HEK293T (cell line): ENCODE measurements around the gene RAVER1.
"Not testable (repeated sequence)": the region's sequence is repeated elsewhere in the genome, so short reads cannot be mapped to it uniquely, and the experiment has no call there.

ENCODE experiments used
- ARNT ChIP-seq: fragments of 450-650 bp; IDR thresholded peaks from 2 replicates; pipeline ENCODE4 v1.6.1; 2017; ENCODE audit warnings: mild to moderate bottlenecking
- FOXM1 ChIP-seq: fragments of 450-650 bp; IDR thresholded peaks from 2 replicates; pipeline ENCODE4 v1.6.1; 2017; ENCODE audit warnings: mild to moderate bottlenecking, borderline replicate concordance
- SP1 ChIP-seq: fragments of 450-650 bp; IDR thresholded peaks from 2 replicates; pipeline ENCODE4 v1.6.1; 2017
- TARDBP ChIP-seq: fragments of 450-650 bp; IDR thresholded peaks from 2 replicates; pipeline ENCODE4 v1.6.1; 2016
- ZNF384 ChIP-seq: fragments of 450-650 bp; IDR thresholded peaks from 2 replicates; pipeline ENCODE4 v1.6.1; 2016
- TF ChIP-seq, protein P1 (sequence below): fragments of 450-650 bp; IDR thresholded peaks from 2 replicates; pipeline ENCODE4 v1.6.1; 2016

DNA sequence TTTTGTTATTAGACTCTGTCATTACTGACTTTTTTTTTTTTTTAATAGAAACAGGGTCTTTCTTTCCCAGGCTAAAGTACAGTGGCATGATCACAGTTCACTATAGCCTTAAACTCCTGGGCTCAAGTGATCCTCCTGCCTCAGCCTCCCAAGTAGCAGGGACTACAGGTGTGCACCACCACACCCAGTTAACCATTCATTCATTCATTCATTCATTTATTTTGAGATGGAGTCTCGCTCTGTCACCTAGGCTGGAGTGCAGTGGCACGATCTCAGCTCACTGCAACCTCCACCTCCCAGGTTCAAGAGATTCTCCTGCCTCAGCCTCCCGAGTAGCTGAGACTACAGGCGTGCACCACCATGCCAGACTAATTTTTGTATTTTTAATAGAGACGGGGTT, 51.3 kb downstream of the RAVER1 start:
- not testable (repeated sequence) for TF ChIP-seq TARDBP, ZNF384, SP1, ARNT, FOXM1
- TF ChIP-seq, protein P1, sequence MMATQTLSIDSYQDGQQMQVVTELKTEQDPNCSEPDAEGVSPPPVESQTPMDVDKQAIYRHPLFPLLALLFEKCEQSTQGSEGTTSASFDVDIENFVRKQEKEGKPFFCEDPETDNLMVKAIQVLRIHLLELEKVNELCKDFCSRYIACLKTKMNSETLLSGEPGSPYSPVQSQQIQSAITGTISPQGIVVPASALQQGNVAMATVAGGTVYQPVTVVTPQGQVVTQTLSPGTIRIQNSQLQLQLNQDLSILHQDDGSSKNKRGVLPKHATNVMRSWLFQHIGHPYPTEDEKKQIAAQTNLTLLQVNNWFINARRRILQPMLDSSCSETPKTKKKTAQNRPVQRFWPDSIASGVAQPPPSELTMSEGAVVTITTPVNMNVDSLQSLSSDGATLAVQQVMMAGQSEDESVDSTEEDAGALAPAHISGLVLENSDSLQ = not testable (repeated sequence)
